ENCODE data around the gene TRIM2. TPM values are rescaled to one million over a fixed set of nuclear protein-coding genes. Genes with fewer than 3 reads are reported as not detected.

TRIM2 gene
- total and polyA plus RNA-seq, 9 donors, result 9.5 to 57.5 (median 44.4) TPM

DNA sequence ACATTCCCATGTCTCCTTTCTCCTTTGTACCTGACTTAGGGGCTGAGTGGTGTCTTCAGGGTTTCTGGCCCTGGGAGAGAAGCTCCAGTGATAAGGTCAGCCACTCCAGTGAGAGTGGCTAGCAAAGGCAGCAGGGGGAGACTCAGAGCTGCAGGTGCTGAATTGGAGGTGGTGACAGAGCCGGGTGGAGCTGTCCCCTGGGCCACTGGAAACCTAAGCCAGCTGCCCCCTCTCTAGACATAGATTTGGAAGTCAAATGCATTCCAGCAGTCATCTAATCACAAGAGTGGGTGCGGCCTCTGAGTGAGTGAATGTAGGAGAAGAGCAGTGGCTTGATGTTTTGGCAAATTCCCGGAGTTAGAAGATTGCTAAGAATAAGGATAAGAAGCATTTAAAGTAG lies 28.5 kb downstream of the TRIM2 start:
- Histone ChIP-seq H3K4me3 (no peak overlapping the region), H3K27ac (peak overlapping the region in 1 of 2 donors; percentile 9), H3K9me3 (no peaks in the 10 kb centered on the region), H3K27me3 (no peaks in the 10 kb centered on the region), H3K4me1 (ENCODE audit: insufficient read depth) (peaks cover 2% of the 10 kb centered on the region), H3K36me3 (no peaks in the 10 kb centered on the region)
- intact Hi-C loops (cut with DNase I), result no loop called here
- TF ChIP-seq EP300 (IDR thresholded peaks at IDR 0.05), result no peak
- TF ChIP-seq POLR2A (IDR thresholded peaks at IDR 0.05), result no peak
- TF ChIP-seq, protein P1, sequence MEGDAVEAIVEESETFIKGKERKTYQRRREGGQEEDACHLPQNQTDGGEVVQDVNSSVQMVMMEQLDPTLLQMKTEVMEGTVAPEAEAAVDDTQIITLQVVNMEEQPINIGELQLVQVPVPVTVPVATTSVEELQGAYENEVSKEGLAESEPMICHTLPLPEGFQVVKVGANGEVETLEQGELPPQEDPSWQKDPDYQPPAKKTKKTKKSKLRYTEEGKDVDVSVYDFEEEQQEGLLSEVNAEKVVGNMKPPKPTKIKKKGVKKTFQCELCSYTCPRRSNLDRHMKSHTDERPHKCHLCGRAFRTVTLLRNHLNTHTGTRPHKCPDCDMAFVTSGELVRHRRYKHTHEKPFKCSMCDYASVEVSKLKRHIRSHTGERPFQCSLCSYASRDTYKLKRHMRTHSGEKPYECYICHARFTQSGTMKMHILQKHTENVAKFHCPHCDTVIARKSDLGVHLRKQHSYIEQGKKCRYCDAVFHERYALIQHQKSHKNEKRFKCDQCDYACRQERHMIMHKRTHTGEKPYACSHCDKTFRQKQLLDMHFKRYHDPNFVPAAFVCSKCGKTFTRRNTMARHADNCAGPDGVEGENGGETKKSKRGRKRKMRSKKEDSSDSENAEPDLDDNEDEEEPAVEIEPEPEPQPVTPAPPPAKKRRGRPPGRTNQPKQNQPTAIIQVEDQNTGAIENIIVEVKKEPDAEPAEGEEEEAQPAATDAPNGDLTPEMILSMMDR (IDR thresholded peaks at IDR 0.05), result no peak
- no peak for DNase-seq
- 48 to 61% (median 59%) methylated on average over 3 of the region's 3 CpGs for WGBS, 3 donors

DNA sequence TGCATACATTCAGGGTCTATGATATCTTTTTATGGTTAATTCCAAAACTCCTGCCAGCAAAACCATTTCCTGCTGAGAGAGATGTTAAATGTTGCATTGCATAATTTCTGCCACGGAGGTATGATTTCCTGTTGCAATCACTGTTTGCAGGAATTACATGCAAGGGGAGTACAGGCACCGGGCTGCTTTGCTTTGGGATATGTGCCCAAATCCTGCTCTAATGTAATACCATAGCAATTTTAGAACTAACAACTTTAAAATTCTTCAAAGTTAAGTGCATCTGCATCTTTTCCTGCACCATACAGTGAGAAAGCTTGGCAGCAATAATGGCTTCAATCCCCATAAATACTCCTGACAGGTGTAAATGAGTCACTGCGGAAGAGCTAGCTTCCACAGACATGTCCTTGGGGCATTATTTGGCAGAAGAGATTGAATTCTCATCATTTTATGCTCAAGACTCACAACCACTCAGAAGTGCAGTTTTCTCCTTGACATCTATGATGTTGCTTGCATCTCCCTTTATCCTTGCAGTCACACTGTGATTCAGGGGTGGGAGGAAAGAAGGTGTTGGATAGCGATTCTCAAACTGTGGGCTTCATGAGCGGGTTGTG lies 29.6 kb downstream of the TRIM2 start:
- Histone ChIP-seq H3K4me1 (ENCODE audit: insufficient read depth) (peaks cover 2% of the 10 kb centered on the region), H3K27me3 (no peaks in the 10 kb centered on the region), H3K36me3 (no peaks in the 10 kb centered on the region), H3K9me3 (no peaks in the 10 kb centered on the region), H3K4me3 (no peak overlapping the region), H3K27ac (peak overlapping the region in 1 of 2 donors; percentile 9)
- TF ChIP-seq POLR2A (IDR thresholded peaks at IDR 0.05), result no peak
- TF ChIP-seq EP300 (IDR thresholded peaks at IDR 0.05), result no peak
- TF ChIP-seq, protein P1 (IDR thresholded peaks at IDR 0.05), result no peak
- 12 to 18% (median 15%) methylated on average over 5 of the region's 5 CpGs for WGBS, 3 donors
- DNase-seq, result peak in 2 of 5 donors; percentile 28 to 51
- intact Hi-C loops (cut with DNase I), result no loop called here

DNA sequence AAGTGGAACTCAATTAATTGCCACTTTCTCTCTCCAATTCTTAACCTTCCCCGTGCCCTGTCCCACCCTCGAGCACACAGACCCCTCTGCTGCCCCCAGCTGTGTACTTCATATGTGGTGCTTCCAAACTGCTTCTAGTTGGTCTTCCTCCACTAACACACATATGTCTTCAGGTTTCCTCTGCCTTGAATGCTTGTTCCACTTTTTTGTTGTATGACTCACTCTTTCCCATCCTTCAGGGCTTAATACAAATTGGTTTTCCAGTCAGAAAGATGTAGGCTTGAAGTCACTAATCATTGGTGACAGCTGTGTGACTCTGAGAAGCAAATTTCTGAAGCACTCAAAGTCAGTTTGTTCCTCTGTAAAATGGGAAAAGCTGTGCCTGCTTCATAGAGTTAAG lies 30.6 kb downstream of the TRIM2 start:
- Histone ChIP-seq H3K27me3 (no peaks in the 10 kb centered on the region), H3K27ac (no peak overlapping the region), H3K36me3 (no peaks in the 10 kb centered on the region), H3K4me3 (no peak overlapping the region), H3K4me1 (ENCODE audit: insufficient read depth) (peaks cover 2% of the 10 kb centered on the region), H3K9me3 (no peaks in the 10 kb centered on the region)
- TF ChIP-seq POLR2A (IDR thresholded peaks at IDR 0.05), result no peak
- no peak for TF ChIP-seq EP300 (IDR thresholded peaks at IDR 0.05)
- TF ChIP-seq, protein P1 (IDR thresholded peaks at IDR 0.05), result no peak
- intact Hi-C loops (cut with DNase I), result no loop called here
- 89 to 95% (median 93%) methylated on average over 2 of the region's 2 CpGs for WGBS, 3 donors
- DNase-seq, result no peak

DNA sequence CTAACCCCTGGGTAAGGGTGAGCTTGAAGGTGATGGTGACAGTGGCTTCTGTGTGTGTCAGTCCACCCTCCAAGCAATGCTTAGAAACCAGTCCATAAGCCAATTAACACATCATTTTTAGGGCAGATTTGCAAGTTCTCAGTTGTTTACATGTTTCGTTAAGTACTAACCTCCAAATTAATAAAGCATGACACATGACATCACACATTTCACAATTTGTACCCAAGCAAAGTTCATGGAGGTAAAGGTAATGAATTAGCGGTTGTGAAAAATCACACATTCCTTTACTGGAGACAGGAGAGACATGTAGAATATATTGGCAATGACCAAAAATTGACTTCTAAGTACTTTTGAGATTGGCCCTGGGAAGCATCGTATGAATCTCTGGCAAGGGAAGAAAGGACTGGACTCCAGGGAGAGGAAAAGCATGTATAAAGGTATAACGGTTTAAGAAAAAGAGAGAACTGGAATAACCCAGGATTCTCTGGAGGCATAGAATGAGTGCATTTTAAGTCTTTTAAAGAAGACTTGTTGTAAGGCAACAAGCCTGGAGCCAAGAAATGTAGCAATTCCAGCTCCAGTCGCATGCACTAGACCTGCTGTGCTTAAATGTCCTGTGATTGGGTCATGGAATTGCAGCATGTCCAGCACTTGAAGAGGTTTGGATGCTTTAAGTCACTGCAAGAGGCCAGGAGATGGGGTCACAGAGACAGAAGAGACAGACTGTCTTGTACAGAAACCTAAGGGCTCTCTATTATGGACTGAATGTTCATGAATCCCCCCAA lies 34.1 kb downstream of the TRIM2 start:
- Histone ChIP-seq H3K4me1 (ENCODE audit: insufficient read depth) (peaks cover 12% of the 10 kb centered on the region), H3K27me3 (no peaks in the 10 kb centered on the region), H3K9me3 (no peaks in the 10 kb centered on the region), H3K27ac (no peak overlapping the region), H3K4me3 (no peak overlapping the region), H3K36me3 (no peaks in the 10 kb centered on the region)
- TF ChIP-seq, protein P1 (IDR thresholded peaks at IDR 0.05), result no peak
- no peak for TF ChIP-seq POLR2A (IDR thresholded peaks at IDR 0.05)
- 82 to 96% (median 94%) methylated on average over 5 of the region's 5 CpGs for WGBS, 3 donors
- no peak for DNase-seq
- intact Hi-C loops (cut with DNase I), result no loop called here
